H1 (cell line): ENCODE results near the gene DEUP1. TPM values are rescaled to one million over a fixed set of nuclear protein-coding genes. Genes with fewer than 3 reads are reported as not detected.

Source experiments
- FOSL1 ChIP-seq: IDR thresholded peaks from 2 replicates; pipeline ENCODE4 v1.6.1; 2011; ENCODE audit warnings: mild to moderate bottlenecking, low read depth, low read length, moderate library complexity; ENCODE audit not compliant: insufficient read depth
- KDM5A ChIP-seq: fragments of 200-600 bp; IDR thresholded peaks from 2 replicates; pipeline ENCODE4 v1.7.1; 2012; ENCODE audit warnings: mild to moderate bottlenecking, low read length, inconsistent platforms, mixed read lengths
- MAFK ChIP-seq: IDR thresholded peaks from 2 replicates; pipeline ENCODE4 v1.6.1; 2012; ENCODE audit warnings: low read depth, mild to moderate bottlenecking, improper control_type of control experiment, low read length
- POU5F1 ChIP-seq: IDR thresholded peaks from 2 replicates; pipeline ENCODE4 v1.6.1; 2011; ENCODE audit warnings: low read depth, mild to moderate bottlenecking, low read length, moderate library complexity
- polyA plus RNA-seq, 7 experiments: library from polyadenylated mRNA; depleted of rRNA in 3 of 7; stranded (reverse) in 5 of 7; unstranded in 2 of 7; fragments of >200 nt in 5 of 7; fragments of 200-250 nt in 2 of 7; gene quantifications; 1 replicate in 5 of 7; 2 replicates in 1 of 7; 4 replicates in 1 of 7; pipeline versions ENCODE4 v1.2.1 to v1.2.3, GENCODE V29; 2011 to 2013; ENCODE audit warnings: missing spikeins in 2 of 7, mixed read lengths in 2 of 7
- total RNA-seq: library from RNA; stranded (reverse); fragmentation: NEBNext Ultra II Directional; extraction: Animal tissue kit (Norgen Biotek cat#: 25700); gene quantifications from 2 replicates; pipeline ENCODE4 v1.2.1, GENCODE V29; 2021

The DEUP1 gene
- total and polyA plus RNA-seq, 2 of the 8 experiments (the other 6 are each of a cell fraction or from before 2014, with no cell fraction given) = 0.45 TPM; not detected in 1

DNA sequence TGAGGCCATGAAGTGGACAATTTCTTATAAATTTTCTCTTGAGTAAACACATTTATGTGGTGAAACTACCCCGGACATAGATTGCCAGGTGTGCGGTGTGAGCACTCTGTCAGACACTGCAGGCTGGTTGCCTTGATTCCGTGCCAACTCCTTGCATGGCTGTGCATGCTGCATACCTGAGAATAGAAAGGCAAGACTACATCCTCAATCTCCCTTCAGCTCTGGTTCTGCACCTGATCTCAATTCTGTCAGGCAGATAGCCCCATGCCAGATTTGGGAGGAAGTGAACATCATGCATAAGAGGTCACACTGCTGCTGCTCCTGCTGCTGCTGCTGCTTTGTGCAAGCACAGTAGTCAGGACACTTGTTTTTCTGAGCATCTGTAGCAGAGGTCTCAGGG is 42.5 kb upstream of the DEUP1 start (continued):
- TF ChIP-seq MAFK (no peak), POU5F1 (no peak), KDM5A (no peak), FOSL1 (no peak)
